ENCODE measurements around the gene SLC44A4.

The SLC44A4 gene

GRCh38 chr6:31815025-31815838, 63.6 kb downstream of the SLC44A4 start, which contains the start of the genes HSPA1A and HSPA1L:
TSS of gene HSPA1A (plus strand) at chr6:31815543. CDS start at chr6:31815757, 214 bp downstream.
TSS of gene HSPA1L (minus strand) at chr6:31815283. CDS start at chr6:31811972, 3,311 bp downstream.
- no peak within 1 kb of the TSS for H3K4me2 ChIP-seq (ENCODE audit: insufficient read depth, low read length)
- H3K79me2 ChIP-seq (ENCODE audit: insufficient read depth, low read length), result no peaks in the 10 kb centered on the region
- no peaks in the 10 kb centered on the region for H3K4me1 ChIP-seq (ENCODE audit: insufficient read depth, low read length)
- no peak within 1 kb of the TSS; the same call in 1 of the 2 replicates for H2AFZ ChIP-seq (ENCODE audit: low read depth, low read length)
- no peak within 1 kb of the TSS for H3K9ac ChIP-seq (ENCODE audit: low read depth, low read length)
- H3K4me3 ChIP-seq (ENCODE audit: low read depth in 1 of 2, low read length in 2 of 2), result no peak within 1 kb of the TSS
- H3K27me3 ChIP-seq (ENCODE audit: insufficient read depth, low read length, poor library complexity), result no peaks in the 10 kb centered on the region
- TF ChIP-seq EZH2 (IDR thresholded peaks at IDR 0.05; ENCODE audit: borderline replicate concordance, low read depth, low read length, severe bottlenecking) (no peak), CTCF (IDR thresholded peaks at IDR 0.05; ENCODE audit: borderline replicate concordance, extremely low read depth, low read length, poor library complexity, severe bottlenecking) (no peak)
- no peak within 1 kb of the TSS for H3K27ac ChIP-seq (ENCODE audit: low read length)
- no peak for DNase-seq
- no peaks in the 10 kb centered on the region for H3K9me3 ChIP-seq (ENCODE audit: insufficient read depth, low read length, severe bottlenecking)
- no peaks in the 10 kb centered on the region for H3K36me3 ChIP-seq (ENCODE audit: insufficient read depth, low read length)
- ATAC-seq (ENCODE audit: insufficient read depth, low read depth), result no peak
- H4K20me1 ChIP-seq (ENCODE audit: insufficient read depth, low read length), result no peaks in the 10 kb centered on the region

GRCh38 chr6:31814677-31815024, 64.1 kb downstream of the SLC44A4 start:
- H4K20me1 ChIP-seq (ENCODE audit: insufficient read depth, low read length), result no peaks in the 10 kb centered on the region
- no peak overlapping the region for H3K27ac ChIP-seq (ENCODE audit: low read length)
- H3K27me3 ChIP-seq (ENCODE audit: insufficient read depth, low read length, poor library complexity), result no peaks in the 10 kb centered on the region
- H3K4me2 ChIP-seq (ENCODE audit: insufficient read depth, low read length), result no peak overlapping the region
- peak; percentile 43; the same call in 1 of the 3 replicates for ATAC-seq (ENCODE audit: insufficient read depth, low read depth)
- H2AFZ ChIP-seq (ENCODE audit: low read depth, low read length), result no peak overlapping the region; the same call in 1 of the 2 replicates
- TF ChIP-seq CTCF (IDR thresholded peaks at IDR 0.05; ENCODE audit: borderline replicate concordance, extremely low read depth, low read length, poor library complexity, severe bottlenecking) (no peak), EZH2 (IDR thresholded peaks at IDR 0.05; ENCODE audit: borderline replicate concordance, low read depth, low read length, severe bottlenecking) (no peak)
- DNase-seq, result peak; percentile 52
- no peaks in the 10 kb centered on the region for H3K9me3 ChIP-seq (ENCODE audit: insufficient read depth, low read length, severe bottlenecking)
- no peaks in the 10 kb centered on the region for H3K36me3 ChIP-seq (ENCODE audit: insufficient read depth, low read length)
- no peak overlapping the region for H3K4me3 ChIP-seq (ENCODE audit: low read depth in 1 of 2, low read length in 2 of 2)
- H3K4me1 ChIP-seq (ENCODE audit: insufficient read depth, low read length), result no peaks in the 10 kb centered on the region
- no peak overlapping the region for H3K9ac ChIP-seq (ENCODE audit: low read depth, low read length)
- H3K79me2 ChIP-seq (ENCODE audit: insufficient read depth, low read length), result no peaks in the 10 kb centered on the region

GRCh38 chr6:31813465-31813849, 65.3 kb downstream of the SLC44A4 start:
- Histone ChIP-seq H3K4me2 (ENCODE audit: insufficient read depth, low read length) (no peak overlapping the region), H3K79me2 (ENCODE audit: insufficient read depth, low read length) (no peaks in the 10 kb centered on the region), H3K4me1 (ENCODE audit: insufficient read depth, low read length) (no peaks in the 10 kb centered on the region), H3K4me3 (ENCODE audit: low read depth in 1 of 2, low read length in 2 of 2) (no peak overlapping the region), H3K27ac (ENCODE audit: low read length) (no peak overlapping the region), H3K36me3 (ENCODE audit: insufficient read depth, low read length) (no peaks in the 10 kb centered on the region), H2AFZ (ENCODE audit: low read depth, low read length) (no peak overlapping the region), H3K9me3 (ENCODE audit: insufficient read depth, low read length, severe bottlenecking) (no peaks in the 10 kb centered on the region), H3K27me3 (ENCODE audit: insufficient read depth, low read length, poor library complexity) (no peaks in the 10 kb centered on the region), H3K9ac (ENCODE audit: low read depth, low read length) (no peak overlapping the region), H4K20me1 (ENCODE audit: insufficient read depth, low read length) (no peaks in the 10 kb centered on the region)
- ATAC-seq (ENCODE audit: insufficient read depth, low read depth), result no peak
- no peak for TF ChIP-seq CTCF (IDR thresholded peaks at IDR 0.05; ENCODE audit: borderline replicate concordance, extremely low read depth, low read length, poor library complexity, severe bottlenecking)
- no peak for DNase-seq

Measured in DND-41 (cell line).